ENCODE measurements around the gene ST8SIA1.

Gene ST8SIA1

DNA sequence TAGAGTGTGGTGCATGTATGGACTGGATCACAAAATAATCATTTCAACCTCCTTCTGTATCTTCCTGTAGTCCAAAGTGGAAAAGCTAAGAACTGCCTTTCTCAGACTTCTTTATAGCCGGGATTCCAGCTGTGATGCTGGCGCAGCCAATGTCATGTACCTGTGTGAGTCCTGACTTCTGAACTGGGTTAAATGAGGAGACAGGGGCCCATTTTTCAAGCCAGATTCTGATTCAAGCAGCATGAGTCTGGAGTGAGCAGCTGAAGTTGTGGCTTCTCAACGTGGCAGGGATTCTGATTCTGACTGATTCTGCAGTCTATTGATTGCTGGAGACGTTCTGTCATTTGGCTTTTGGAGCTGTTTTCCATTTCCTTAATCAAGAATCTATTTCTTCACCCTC lies 111.2 kb downstream of the ST8SIA1 start:
- Histone ChIP-seq H3K4me1 (peaks cover 0 to 13% (median 2%) of the 10 kb centered on the region in 4 donors), H3K4me3 (no peak overlapping the region), H3K36me3 (no peaks in the 10 kb centered on the region), H3K9me3 (no peaks in the 10 kb centered on the region), H3K27me3 (no peaks in the 10 kb centered on the region), H3K27ac (no peak overlapping the region)
- intact Hi-C loops (cut with DNase I; ENCODE audit: low total_unique reads): no loop called here
- no peak for DNase-seq
- TF ChIP-seq, protein P1, sequence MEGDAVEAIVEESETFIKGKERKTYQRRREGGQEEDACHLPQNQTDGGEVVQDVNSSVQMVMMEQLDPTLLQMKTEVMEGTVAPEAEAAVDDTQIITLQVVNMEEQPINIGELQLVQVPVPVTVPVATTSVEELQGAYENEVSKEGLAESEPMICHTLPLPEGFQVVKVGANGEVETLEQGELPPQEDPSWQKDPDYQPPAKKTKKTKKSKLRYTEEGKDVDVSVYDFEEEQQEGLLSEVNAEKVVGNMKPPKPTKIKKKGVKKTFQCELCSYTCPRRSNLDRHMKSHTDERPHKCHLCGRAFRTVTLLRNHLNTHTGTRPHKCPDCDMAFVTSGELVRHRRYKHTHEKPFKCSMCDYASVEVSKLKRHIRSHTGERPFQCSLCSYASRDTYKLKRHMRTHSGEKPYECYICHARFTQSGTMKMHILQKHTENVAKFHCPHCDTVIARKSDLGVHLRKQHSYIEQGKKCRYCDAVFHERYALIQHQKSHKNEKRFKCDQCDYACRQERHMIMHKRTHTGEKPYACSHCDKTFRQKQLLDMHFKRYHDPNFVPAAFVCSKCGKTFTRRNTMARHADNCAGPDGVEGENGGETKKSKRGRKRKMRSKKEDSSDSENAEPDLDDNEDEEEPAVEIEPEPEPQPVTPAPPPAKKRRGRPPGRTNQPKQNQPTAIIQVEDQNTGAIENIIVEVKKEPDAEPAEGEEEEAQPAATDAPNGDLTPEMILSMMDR (IDR thresholded peaks at IDR 0.05): no peak

GRCh38 chr12:22217556-22217955 lies 117.0 kb downstream of the ST8SIA1 start:
- Histone ChIP-seq H3K27ac (no peak overlapping the region), H3K9me3 (no peaks in the 10 kb centered on the region), H3K4me1 (peaks cover 0 to 13% (median 0%) of the 10 kb centered on the region in 4 donors), H3K4me3 (no peak overlapping the region), H3K27me3 (no peaks in the 10 kb centered on the region), H3K36me3 (no peaks in the 10 kb centered on the region)
- TF ChIP-seq, protein P1 (IDR thresholded peaks at IDR 0.05): no peak
- DNase-seq: no peak
- intact Hi-C loops (cut with DNase I; ENCODE audit: low total_unique reads): no loop called here

GRCh38 chr12:22215467-22216253 lies 118.8 kb downstream of the ST8SIA1 start:
- TF ChIP-seq, protein P1 (IDR thresholded peaks at IDR 0.05): no peak
- intact Hi-C loops (cut with DNase I; ENCODE audit: low total_unique reads): no loop called here
- no peak overlapping the region for H3K27ac ChIP-seq
- no peaks in the 10 kb centered on the region for H3K27me3 ChIP-seq
- DNase-seq: no peak
- no peak overlapping the region for H3K4me3 ChIP-seq
- H3K9me3 ChIP-seq: no peaks in the 10 kb centered on the region
- H3K4me1 ChIP-seq: peaks cover 0 to 13% (median 0%) of the 10 kb centered on the region in 4 donors
- no peaks in the 10 kb centered on the region for H3K36me3 ChIP-seq

DNA sequence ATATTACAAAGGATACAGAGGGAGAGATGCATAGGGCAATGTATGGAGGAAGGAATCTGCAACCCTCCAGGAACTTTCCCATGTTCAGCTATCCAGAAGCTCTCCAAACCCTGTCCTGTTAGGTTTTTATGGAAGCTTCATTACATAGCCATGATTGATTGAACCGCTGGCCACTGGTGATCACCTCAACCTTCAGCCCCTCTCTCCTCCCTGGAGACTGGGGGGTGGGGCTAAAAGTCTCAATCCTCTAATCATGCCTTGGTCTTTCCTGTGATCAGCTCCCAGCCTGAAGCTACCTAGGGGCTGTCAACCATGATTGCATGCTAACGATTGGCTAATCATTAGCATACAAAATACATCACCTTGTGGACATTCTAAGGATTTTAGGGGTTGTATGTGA lies 123.4 kb downstream of the ST8SIA1 start:
- no peaks in the 10 kb centered on the region for H3K27me3 ChIP-seq
- H3K27ac ChIP-seq: no peak overlapping the region
- DNase-seq: no peak
- H3K36me3 ChIP-seq: no peaks in the 10 kb centered on the region
- TF ChIP-seq, protein P1 (IDR thresholded peaks at IDR 0.05): no peak
- no peak overlapping the region for H3K4me3 ChIP-seq
- intact Hi-C loops (cut with DNase I; ENCODE audit: low total_unique reads): no loop called here
- peaks cover 0 to 13% (median 0%) of the 10 kb centered on the region in 4 donors for H3K4me1 ChIP-seq
- no peaks in the 10 kb centered on the region for H3K9me3 ChIP-seq

DNA sequence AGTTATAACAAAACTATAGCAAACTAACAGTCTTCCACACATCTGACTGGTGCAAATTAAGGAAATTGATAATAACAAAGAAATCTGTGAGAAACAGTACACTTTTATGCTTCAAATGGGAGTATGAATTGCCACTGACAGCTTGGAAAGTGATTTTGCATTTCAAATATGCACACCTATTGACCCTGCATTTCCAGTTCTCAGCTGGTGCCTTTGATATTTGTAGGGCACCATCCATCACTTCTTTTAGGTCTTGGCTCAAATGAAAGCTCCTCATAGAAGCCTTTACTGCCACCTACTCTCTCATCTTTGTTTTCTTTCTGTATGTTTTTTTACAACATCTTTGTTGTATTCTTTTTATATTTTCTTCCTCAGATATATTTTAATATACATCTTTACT lies 125.1 kb downstream of the ST8SIA1 start:
- no peak for DNase-seq
- no peak overlapping the region for H3K27ac ChIP-seq
- no peaks in the 10 kb centered on the region for H3K27me3 ChIP-seq
- intact Hi-C loops (cut with DNase I; ENCODE audit: low total_unique reads): no loop called here
- H3K4me1 ChIP-seq: peaks cover 0 to 9% (median 0%) of the 10 kb centered on the region in 4 donors
- H3K4me3 ChIP-seq: no peak overlapping the region
- H3K36me3 ChIP-seq: no peaks in the 10 kb centered on the region
- H3K9me3 ChIP-seq: no peaks in the 10 kb centered on the region
- TF ChIP-seq, protein P1 (IDR thresholded peaks at IDR 0.05): no peak
